Tibial nerve (tissue), 4 donors: Measurements from ENCODE around the gene TMED7. TPM values are rescaled to one million over a fixed set of nuclear protein-coding genes. Genes with fewer than 3 reads are reported as not detected.
A peak's percentile ranks its signal among the peaks of the same experiment; 100 is the strongest.

Source experiments
- DNase-seq, 2 donors: peaks; one replicate each; pipeline ENCODE4 v3.0.0-alpha.2; 2019; ENCODE audit warnings: low spot score in 2 of 2
- H3K27ac ChIP-seq, 4 donors: fragments of 200-600 bp; sonication (generic) in 3 of 4; one replicate each; pipeline ENCODE4 v1.5.1; 2017 to 2019; ENCODE audit warnings: mild to moderate bottlenecking in 1 of 4
- H3K27me3 ChIP-seq, 2 donors: fragments of 200-600 bp; sonication (generic) in 1 of 2; one replicate each; pipeline versions ENCODE4 v1.5.1 to v1.6.0; 2017 to 2019
- H3K36me3 ChIP-seq, 3 donors: fragments of 200-600 bp; sonication (generic); one replicate each; pipeline ENCODE4 v1.5.1; 2018 to 2019
- H3K4me1 ChIP-seq, 4 donors: fragments of 200-600 bp; sonication (generic) in 3 of 4; one replicate each; pipeline ENCODE4 v1.5.1; 2017 to 2019
- H3K4me3 ChIP-seq, 4 donors: fragments of 200-600 bp; sonication (generic) in 3 of 4; one replicate each; pipeline ENCODE4 v1.5.1; 2017 to 2019; ENCODE audit warnings: mild to moderate bottlenecking in 1 of 4, moderate library complexity in 1 of 4
- H3K9me3 ChIP-seq, 4 donors: fragments of 200-600 bp; sonication (generic) in 3 of 4; one replicate each; pipeline ENCODE4 v1.5.1; 2017 to 2019
- EP300 ChIP-seq, 2 donors: sonication (generic); formaldehyde crosslinking; IDR thresholded peaks; one replicate each; pipeline ENCODE4 v1.6.1; 2017; ENCODE audit warnings: antibody characterized with exemption in 2 of 2, mild to moderate bottlenecking in 1 of 2
- POLR2A ChIP-seq, 2 donors: fragments of 450-650 bp; IDR thresholded peaks; one replicate each; pipeline ENCODE4 v1.6.1; 2017; ENCODE audit warnings: antibody characterized with exemption in 2 of 2, mild to moderate bottlenecking in 2 of 2, moderate library complexity in 2 of 2
- WGBS, 2 donors: methylation state at CpG; one replicate each; pipeline ENCODE4 v1.1.5; 2018; 5-methylcytosine and 5-hydroxymethylcytosine counted together
- total RNA-seq, 4 donors: library from RNA; depleted of rRNA; stranded (reverse); fragments of >200 nt; gene quantifications; one replicate each; pipeline ENCODE4 v1.1.0, GENCODE V29; 2016
- TF ChIP-seq, protein P1 (sequence below), 5 experiments: fragments of 200-600 bp in 3 of 5; fragments of 450-650 bp in 2 of 5; sonication (generic) in 3 of 5; IDR thresholded peaks; one replicate each; pipeline ENCODE4 v1.5.1; 2016 to 2019; ENCODE audit warnings: antibody characterized with exemption in 5 of 5, mild to moderate bottlenecking in 3 of 5, moderate library complexity in 2 of 5

The TMED7 gene
- total RNA-seq, 4 donors from 2014 or later, result 58.5 to 82.5 (median 76.4) TPM

DNA sequence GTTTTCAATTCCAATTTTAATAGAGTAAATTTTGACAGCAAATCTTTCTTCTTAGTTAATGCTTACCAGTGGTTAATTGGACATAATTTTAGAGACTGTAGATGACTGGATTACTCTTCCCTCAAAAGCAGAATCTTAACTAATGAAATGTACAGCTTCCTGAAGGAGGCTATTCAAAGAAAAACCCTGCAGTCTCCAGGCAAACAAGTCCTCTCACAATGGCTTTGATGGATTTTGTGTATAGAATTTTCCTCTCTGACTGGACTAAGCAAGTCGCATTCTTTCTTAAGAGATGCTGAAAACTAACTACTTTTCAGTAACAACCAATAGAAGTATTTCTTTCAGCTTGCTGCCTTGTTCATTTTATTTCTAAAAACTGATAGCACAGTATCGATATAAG, 35.7 kb upstream of the TMED7 start:
- Histone ChIP-seq H3K27ac (peak overlapping the region in 1 of 4 donors; percentile 13), H3K27me3 (no peaks in the 10 kb centered on the region), H3K4me3 (no peak overlapping the region), H3K4me1 (peaks cover 0 to 11% (median 3%) of the 10 kb centered on the region in 4 donors), H3K36me3 (no peaks in the 10 kb centered on the region), H3K9me3 (peaks cover 0 to 7% (median 0%) of the 10 kb centered on the region in 4 donors)
- WGBS, 2 donors, result 39 to 53% methylated on average over 2 of the region's 2 CpGs
- no peak for TF ChIP-seq EP300 (IDR thresholded peaks at IDR 0.05)
- TF ChIP-seq, protein P1, sequence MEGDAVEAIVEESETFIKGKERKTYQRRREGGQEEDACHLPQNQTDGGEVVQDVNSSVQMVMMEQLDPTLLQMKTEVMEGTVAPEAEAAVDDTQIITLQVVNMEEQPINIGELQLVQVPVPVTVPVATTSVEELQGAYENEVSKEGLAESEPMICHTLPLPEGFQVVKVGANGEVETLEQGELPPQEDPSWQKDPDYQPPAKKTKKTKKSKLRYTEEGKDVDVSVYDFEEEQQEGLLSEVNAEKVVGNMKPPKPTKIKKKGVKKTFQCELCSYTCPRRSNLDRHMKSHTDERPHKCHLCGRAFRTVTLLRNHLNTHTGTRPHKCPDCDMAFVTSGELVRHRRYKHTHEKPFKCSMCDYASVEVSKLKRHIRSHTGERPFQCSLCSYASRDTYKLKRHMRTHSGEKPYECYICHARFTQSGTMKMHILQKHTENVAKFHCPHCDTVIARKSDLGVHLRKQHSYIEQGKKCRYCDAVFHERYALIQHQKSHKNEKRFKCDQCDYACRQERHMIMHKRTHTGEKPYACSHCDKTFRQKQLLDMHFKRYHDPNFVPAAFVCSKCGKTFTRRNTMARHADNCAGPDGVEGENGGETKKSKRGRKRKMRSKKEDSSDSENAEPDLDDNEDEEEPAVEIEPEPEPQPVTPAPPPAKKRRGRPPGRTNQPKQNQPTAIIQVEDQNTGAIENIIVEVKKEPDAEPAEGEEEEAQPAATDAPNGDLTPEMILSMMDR (IDR thresholded peaks at IDR 0.05), result no peak
- TF ChIP-seq POLR2A (IDR thresholded peaks at IDR 0.05), result no peak
- no peak for DNase-seq

DNA sequence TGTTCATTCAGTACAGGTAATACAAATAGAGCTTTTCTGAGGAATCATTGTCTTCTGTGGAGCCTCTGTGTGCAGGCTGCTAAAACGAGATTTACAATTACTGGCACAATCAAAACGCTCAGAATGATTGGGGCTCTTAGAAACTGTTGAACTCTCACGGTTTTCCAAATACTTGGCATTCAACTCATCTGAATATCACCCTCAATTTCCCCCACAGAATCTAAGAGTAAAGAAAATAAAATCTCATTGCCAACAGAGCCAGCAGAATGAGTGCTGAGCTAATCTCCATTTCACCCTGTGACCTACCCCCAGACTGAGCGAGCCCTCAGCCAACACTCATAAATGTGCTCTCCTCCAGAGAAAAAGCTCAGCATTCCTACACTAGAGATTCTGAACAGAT, 35.3 kb upstream of the TMED7 start:
- no peaks in the 10 kb centered on the region for H3K27me3 ChIP-seq
- 16 to 17% methylated on average over 4 of the region's 4 CpGs for WGBS, 2 donors
- peak overlapping the region in 1 of 4 donors; percentile 13 for H3K27ac ChIP-seq
- no peak overlapping the region for H3K4me3 ChIP-seq
- no peak for DNase-seq
- H3K9me3 ChIP-seq, result peaks cover 0 to 7% (median 0%) of the 10 kb centered on the region in 4 donors
- H3K4me1 ChIP-seq, result peaks cover 0 to 11% (median 3%) of the 10 kb centered on the region in 4 donors
- H3K36me3 ChIP-seq, result no peaks in the 10 kb centered on the region
- TF ChIP-seq EP300 (IDR thresholded peaks at IDR 0.05) (no peak), POLR2A (IDR thresholded peaks at IDR 0.05) (no peak)
- TF ChIP-seq, protein P1 (IDR thresholded peaks at IDR 0.05), result no peak

DNA sequence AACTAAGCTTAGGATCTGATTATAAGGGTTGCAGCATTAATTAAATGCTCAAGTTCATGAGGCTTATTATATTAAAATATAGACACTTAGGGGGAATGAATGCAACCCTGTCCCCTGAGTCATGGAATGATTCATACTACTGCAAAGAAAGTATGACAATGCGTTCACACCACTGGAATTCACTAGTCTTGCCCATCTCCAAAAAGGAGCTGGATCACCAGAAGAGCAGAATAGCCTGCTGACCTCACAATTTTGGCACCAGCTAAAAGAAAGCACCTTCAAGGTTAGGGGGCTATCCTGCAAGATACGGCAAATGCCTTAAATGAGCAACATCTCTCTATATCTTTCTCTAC, 32.0 kb upstream of the TMED7 start:
- no peaks in the 10 kb centered on the region for H3K36me3 ChIP-seq
- H3K9me3 ChIP-seq, result peaks cover 0 to 7% (median 0%) of the 10 kb centered on the region in 4 donors
- no peak overlapping the region for H3K4me3 ChIP-seq
- 88 to 98% methylated on average over 2 of the region's 2 CpGs for WGBS, 2 donors
- peaks cover 0 to 11% (median 3%) of the 10 kb centered on the region in 4 donors for H3K4me1 ChIP-seq
- DNase-seq, result no peak
- H3K27me3 ChIP-seq, result no peaks in the 10 kb centered on the region
- no peak overlapping the region for H3K27ac ChIP-seq
- TF ChIP-seq POLR2A (IDR thresholded peaks at IDR 0.05), result no peak
- TF ChIP-seq EP300 (IDR thresholded peaks at IDR 0.05), result no peak
- TF ChIP-seq, protein P1 (IDR thresholded peaks at IDR 0.05), result no peak

DNA sequence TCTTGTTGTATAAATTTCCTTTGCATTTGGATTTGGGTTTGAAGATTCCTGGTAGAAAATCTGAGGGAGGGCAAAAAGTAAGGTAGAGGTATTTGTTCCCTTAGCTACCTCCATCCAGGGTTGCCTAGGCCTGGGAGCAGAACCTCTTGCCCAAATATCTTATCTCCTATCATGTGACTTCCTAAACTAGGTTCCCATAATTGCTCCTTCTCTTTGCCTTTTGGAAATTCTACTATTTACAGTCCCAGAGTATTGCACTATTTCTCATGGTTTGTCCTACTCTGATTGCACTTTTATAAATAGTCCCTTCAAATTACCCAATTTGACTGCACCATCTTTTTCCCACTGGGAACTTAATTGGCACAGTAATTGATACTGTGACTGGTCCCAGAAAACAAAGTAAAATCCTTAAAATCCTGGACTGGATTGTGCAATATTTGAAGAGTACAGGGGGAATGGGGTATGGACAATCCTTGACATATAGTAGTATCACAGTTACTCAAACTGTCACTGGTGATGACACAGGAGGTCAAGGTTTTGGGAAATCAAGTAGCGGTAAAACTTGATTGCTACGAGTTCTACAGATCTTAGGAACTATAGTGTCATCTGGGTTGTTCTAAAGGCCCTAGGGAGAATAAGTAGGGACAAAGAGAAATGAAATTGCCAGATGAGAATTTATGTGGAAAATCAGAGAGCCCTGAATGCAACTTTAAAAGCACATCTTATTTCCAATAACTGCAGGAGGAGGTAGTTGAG, 31.5 kb upstream of the TMED7 start:
- no peak overlapping the region for H3K27ac ChIP-seq
- TF ChIP-seq POLR2A (IDR thresholded peaks at IDR 0.05), result no peak
- TF ChIP-seq EP300 (IDR thresholded peaks at IDR 0.05), result no peak
- TF ChIP-seq, protein P1 (IDR thresholded peaks at IDR 0.05), result no peak
- 90 to 92% methylated on average over 2 of the region's 2 CpGs for WGBS, 2 donors
- no peak overlapping the region for H3K4me3 ChIP-seq
- H3K9me3 ChIP-seq, result peaks cover 0 to 7% (median 0%) of the 10 kb centered on the region in 4 donors
- DNase-seq, result no peak
- no peaks in the 10 kb centered on the region for H3K36me3 ChIP-seq
- H3K27me3 ChIP-seq, result no peaks in the 10 kb centered on the region
- peaks cover 0 to 11% (median 3%) of the 10 kb centered on the region in 4 donors for H3K4me1 ChIP-seq

DNA sequence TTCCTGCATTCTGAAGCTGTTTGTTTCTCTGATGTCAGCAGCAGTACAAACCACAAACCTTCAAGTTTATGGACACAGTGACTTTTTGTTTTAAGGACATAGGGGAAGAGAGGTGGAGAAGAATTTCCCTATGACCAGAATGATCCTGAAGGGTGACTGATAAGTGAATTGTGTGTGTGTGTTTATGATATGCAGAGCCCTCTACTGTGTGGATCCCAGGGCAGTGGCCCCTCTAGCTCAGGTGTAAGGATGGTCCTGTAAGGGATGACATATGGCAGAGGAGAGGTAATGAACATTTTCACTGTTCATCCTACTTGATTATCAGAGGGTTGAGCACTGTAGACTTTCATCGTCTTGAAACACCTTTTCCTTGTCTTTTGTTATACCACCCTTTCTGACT, 30.6 kb upstream of the TMED7 start:
- peaks cover 0 to 7% (median 0%) of the 10 kb centered on the region in 4 donors for H3K9me3 ChIP-seq
- H3K27me3 ChIP-seq, result no peaks in the 10 kb centered on the region
- TF ChIP-seq POLR2A (IDR thresholded peaks at IDR 0.05) (no peak), EP300 (IDR thresholded peaks at IDR 0.05) (no peak)
- TF ChIP-seq, protein P1 (IDR thresholded peaks at IDR 0.05), result no peak
- no peaks in the 10 kb centered on the region for H3K36me3 ChIP-seq
- no peak for DNase-seq
- 100% methylated on average over 1 of the region's 1 CpG for WGBS, 2 donors
- H3K4me3 ChIP-seq, result no peak overlapping the region
- no peak overlapping the region for H3K27ac ChIP-seq
- peaks cover 0 to 8% (median 2%) of the 10 kb centered on the region in 4 donors for H3K4me1 ChIP-seq
